ENCODE measurements around the gene GUSB.
A peak's percentile ranks its signal among the peaks of the same experiment; 100 is the strongest.
"Not testable (repeated sequence)": the region's sequence is repeated elsewhere in the genome, so short reads cannot be mapped to it uniquely, and the experiment has no call there.

GUSB gene

GRCh38 chr7:65974876-65975275 is 7.1 kb downstream of the GUSB start:
- no peak for DNase-seq

DNA sequence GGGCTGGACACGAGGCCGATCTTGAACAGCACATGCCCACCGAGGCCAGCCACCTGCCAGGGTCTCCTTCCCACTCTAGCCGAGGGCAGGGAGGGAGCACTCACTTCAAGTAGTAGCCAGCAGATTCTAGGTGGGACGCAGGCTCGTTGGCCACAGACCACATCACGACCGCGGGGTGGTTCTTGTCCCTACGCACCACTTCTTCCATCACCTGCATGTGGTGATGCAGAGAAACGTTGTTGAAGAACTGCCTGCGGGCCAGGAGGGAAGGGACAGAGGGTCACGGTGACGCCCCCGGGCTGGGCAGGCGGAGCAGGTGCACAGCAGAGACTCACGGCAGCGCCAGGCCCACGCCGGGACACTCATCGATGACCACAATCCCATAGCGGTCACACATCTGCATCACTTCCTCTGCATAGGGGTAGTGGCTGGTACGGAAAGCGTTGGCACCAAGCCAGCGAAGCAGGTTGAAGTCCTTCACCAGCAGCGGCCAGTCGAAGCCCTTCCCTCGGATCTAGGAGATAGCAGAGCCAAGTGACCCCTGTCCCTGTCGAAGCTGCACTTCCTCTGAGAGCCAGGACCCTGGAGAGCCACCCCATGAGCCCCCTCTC is 7.7 kb downstream of the GUSB start:
- no peak for DNase-seq

DNA sequence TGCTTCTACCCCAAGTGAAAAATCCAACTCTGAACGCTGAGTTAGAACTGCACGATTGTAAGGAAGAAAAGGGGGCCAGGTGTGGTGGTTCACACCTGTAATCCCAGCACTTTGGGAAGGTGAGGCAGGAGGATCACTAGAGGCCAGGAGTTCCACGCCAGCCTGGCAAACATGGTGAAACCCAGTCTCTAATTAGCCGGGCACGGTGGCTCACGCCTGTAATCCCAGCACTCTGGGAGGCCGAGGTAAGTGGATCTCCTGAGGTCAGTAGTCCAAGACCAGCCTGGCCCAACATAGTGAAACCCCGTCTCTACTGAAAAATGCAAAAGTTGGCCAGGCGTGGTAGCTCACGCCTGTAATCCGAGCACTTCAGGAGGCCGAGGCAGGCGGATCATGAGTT is 9.0 kb downstream of the GUSB start:
- no peak for DNase-seq

- DNase-seq, result no peak
These were observed 11.0 kb downstream of the GUSB start for GRCh38 chr7:65971021-65971420.

DNA sequence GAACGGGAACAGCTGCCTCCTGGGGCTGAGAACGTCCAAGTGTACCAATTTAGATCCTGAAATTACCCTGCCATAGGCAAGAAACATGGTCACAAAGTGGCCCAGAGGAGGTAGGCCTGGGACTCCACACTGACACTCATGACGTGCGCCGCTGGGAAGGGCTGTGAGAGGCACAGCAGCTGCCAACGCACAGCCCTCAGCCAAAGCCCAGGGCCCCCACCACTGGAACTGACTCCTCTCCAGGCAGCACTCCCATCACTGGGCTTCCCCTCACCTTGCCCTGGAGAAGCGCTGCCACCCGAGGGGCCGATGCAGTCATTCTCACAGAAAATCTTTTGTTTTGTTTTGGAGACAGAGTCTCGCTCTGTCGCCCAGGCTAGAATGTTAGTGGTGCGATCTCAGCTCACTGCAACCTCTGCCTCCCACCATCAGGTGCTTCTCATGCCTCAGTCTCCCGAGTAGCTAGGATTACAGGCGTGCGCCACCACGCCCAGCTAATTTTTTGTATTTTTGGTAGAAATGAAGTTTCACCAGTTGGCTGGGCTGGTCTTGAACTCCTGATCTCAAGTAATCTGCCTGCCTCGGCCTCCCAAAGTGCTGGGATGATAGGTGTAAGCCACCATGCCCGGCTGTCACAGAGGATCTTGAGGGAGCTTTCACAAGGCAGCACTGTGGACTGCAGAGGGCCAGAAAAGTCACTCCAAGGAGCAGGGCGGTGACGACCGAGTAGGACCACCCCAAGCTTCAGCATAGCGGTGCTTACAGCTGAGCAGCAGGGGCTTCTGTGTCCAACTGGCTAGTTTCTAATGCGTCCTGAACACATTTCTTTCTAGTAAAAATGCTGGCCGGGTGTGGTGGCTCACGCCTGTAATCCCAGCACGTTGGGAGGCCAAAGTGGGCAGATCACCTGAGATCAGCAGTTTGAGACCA is 13.5 kb downstream of the GUSB start:
- DNase-seq, result no peak

- DNase-seq, result no peak
These were observed 14.5 kb downstream of the GUSB start for GRCh38 chr7:65967361-65968155.

DNA sequence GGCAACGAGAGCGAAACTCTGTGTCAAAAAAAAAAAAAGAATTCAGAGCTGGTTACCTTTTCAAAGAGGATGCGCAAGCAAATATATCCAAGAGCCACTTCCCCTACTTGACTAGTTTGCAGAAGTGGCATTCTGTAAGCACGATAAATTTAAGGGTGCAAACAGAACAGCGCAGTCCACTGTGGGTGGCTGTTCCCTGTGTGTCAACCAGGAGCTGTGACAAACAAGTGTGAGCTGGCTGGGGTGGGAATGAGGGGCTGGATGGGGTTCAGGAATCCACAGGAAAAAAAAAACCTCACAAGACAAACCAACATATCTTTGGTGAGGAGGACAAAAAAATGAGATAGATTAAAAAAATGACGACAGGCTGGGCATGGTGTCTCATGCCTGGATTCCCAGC is 15.9 kb downstream of the GUSB start:
- no peak for DNase-seq

- DNase-seq, result not testable (repeated sequence)
These were observed 17.3 kb downstream of the GUSB start for GRCh38 chr7:65964671-65965070.

DNA sequence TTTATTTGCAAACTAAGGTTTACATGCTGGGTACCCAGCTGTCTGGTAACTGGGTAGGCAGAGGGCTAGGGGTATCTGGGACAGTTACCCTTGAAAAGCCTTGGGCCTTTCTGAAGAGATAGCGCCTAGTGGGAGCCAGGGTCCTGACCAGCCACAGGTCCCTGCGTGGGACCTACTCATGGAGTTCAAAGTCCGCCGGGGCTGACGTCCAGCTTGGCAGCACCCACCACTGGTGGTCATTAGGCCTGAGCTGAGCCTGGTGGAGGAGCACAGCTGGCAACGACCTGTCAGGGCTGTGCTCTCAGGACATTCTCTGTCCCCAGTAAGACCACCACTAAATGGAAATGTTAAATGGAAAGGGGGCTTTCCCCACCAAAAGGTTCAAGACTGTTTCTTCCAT is 20.0 kb downstream of the GUSB start:
- DNase-seq, result no peak

GRCh38 chr7:65960351-65961074 is 21.5 kb downstream of the GUSB start:
- DNase-seq, result no peak

GRCh38 chr7:65955718-65956117 is 26.3 kb downstream of the GUSB start:
- DNase-seq, result no peak

DNA sequence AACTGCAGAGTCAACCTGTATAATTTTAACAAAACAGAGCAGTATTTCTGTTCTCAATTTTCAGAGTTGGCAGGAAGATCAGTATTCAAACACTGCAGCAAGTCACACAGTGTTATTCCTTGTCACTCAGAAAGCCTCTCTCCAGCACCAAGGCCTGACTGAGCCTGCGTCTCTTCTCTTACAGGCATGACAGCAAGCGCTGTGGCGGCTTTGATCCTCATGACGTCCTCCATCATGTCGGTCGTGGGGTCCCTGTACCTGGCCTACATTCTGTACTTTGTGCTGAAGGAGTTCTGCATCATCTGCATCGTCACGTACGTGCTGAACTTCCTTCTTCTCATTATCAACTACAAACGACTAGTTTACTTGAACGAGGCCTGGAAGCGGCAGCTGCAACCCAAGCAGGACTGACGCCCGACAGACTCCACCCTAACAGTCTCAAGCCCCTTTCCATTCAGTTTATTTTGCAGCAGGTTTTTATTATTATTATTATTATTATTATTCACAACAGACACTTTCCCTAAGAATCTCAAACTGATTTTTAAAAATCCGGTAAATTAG is 28.0 kb downstream of the GUSB start:
- no peak for DNase-seq

DNA sequence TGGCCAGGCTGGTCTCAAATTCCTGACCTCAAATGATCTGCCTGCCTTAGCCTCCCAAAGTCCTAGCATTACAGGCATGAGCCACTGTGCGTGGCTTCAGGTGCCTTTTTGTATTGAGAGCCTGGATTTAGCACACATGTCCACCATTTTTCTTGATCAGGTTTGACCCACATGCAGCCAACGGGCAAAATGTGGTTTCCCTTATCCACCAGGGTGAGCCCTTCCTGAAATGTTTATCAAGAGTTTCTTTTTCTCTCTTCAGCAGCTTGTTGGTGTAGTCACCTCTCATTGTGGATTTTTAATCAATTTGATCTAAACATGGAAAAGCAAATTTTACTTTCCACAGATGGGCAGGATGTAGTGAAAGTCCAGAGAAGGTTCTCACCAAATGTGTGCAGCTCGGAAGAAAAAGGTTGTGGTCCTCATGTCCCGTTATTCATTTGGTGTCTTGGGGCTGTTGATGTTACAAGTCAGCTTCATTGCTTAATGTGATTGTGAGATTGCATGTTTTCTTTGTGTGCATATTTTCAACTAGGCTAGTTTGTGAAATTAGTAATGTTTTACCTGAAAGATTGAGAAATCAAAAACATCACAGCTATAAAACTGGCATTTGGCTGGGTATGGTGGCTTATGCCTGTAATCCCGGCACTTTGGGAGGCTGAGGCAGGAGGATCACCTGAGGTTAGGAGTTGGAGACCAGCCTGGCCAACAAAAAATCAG is 28.9 kb downstream of the GUSB start:
- DNase-seq, result no peak

DNA sequence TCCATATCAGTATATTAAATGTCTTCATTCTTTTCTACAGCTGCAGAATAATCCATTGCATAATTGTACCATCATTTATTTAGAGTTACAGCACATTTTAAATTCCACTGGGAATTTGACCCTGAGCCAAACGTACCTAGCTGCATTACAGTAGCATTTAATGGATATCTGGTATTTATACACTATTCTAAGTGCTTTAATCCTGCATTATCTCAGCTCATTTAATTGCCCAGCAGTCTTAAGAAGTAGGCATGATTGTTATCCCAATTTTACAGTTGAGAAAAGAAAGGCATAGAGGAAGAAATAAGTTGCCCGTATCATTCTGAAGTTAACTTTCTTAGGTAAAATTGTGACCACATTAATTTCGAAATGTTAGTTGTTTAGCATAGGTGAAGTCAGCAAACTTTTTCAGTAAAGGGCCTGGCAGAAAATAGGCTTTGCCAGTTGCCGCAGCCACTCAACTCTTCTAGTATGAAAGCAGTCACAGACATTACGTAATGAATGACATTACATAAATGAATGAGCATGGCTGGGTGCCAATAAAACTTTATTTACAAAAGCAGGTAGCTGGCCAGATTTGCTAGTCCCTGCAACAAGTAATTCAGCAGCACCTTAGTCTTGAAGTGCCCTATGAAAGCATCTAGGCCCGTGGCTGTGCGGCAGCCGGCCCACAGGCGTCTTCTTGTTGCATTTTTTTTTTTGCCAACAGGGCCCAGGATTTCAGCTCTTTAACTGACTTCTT is 30.0 kb downstream of the GUSB start:
- DNase-seq, result peak; percentile 7

GRCh38 chr7:65946904-65947303 is 35.1 kb downstream of the GUSB start:
- no peak for DNase-seq

GRCh38 chr7:65945787-65946186 is 36.2 kb downstream of the GUSB start:
- DNase-seq, result not testable (repeated sequence)

DNA sequence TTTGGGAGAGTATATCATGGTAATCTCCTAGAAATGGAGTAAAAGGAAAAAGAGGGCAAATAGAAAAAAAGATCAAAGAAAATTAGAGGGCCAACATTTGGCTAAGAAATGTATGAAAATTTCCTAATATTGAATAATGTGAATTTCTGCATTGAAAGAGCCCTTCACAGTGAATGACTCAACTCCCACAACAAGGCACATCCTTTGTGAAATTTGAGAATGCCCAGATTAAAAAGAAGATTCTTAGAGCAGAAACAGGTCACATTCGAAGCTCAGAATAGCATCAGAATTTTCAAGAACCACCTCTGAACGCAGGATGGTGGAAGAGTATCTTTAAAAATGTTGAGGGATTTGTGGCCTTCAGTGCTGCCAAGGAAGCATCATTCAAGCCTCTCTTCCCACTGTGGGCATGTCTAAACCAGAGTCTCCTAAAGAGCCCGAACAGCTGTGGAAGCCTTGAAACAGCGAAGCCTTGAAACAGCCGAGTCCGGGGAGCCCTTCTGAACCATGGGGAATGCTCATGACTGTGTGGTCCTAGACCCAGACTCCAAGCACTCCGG is 43.6 kb downstream of the GUSB start:
- no peak for DNase-seq

DNA sequence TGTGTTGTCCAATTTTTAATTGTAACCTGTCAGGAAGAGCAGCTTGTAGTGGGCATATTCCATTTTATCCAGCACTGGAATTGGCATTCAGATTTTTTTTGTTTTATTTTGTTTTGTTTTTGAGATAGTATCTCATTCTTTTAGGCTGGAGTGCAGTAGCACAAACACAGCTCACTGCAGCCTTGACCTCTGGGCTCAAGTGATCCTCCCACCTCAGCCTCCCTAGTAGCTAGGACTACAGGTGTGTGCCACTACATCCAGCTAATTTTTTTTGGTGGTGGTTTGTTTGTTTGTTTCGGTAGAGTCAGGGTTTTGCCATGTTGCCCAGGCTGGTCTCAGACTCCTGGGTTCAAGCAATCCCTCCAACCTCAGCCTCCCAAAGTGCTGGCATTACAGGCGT is 44.7 kb downstream of the GUSB start:
- DNase-seq, result no peak

DNA sequence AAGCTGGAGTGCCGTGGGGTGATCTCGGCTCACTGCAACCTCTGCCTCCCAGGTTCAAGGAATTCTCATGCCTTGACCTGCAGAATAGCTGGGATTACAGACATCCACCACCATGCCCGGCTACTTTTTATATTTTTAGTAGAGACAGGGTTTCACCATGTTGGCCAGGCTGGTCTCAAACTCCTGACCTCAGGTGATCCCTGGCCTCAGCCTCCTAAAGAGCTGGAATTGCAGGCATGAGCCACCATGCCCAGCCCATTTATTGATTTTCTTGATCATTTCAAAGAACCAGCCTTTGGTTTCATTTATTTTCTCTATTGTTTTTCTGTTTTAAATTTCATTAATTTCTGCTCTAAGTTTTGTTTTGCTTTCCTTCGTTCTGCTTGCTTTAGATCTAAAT is 50.3 kb downstream of the GUSB start:
- DNase-seq, result no peak
